GM21723 (cell line): Measurements from ENCODE around the gene TMEM40.
"Not testable (repeated sequence)": the region's sequence is repeated elsewhere in the genome, so short reads cannot be mapped to it uniquely, and the experiment has no call there.

Experiments used
- ATAC-seq: cut with Tn5 transposase; IDR thresholded peaks from one replicate; pipeline ENCODE4 v1.9.1; 2021; ENCODE audit warnings: mild to moderate bottlenecking, moderate library complexity; ENCODE audit not compliant: unreplicated experiment

TMEM40 gene

GRCh38 chr3:12719984-12720898, 38.8 kb downstream of the TMEM40 start:
- ATAC-seq = peak; percentile 88

GRCh38 chr3:12719541-12719940, 39.5 kb downstream of the TMEM40 start:
- ATAC-seq = no peak

DNA sequence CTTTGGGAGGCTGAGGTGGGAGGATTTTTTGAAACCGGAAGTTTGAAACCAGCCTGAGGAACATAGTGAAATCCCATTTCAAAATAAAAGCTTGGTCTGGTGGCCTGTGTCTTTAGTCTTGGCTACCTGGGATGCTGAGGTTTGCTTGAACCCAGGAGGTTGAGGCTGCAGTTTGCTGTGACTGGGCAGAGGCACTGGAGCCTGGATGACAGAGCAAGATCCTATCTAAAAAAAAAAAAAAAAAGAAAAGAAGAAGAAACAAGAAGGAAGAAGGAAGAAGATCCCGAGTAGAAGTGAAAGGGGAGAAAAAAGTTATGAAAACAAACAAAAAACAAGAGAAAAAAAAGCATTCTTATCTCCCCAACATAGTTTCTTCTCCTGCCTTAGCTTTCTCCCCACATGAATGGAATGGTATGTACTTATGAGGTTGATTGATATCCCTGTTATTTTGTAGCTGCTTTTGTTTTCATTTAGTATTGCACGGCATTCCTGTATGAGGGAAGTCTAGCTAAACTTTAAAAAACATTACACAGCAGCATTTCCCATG, 42.4 kb downstream of the TMEM40 start:
- no peak for ATAC-seq

DNA sequence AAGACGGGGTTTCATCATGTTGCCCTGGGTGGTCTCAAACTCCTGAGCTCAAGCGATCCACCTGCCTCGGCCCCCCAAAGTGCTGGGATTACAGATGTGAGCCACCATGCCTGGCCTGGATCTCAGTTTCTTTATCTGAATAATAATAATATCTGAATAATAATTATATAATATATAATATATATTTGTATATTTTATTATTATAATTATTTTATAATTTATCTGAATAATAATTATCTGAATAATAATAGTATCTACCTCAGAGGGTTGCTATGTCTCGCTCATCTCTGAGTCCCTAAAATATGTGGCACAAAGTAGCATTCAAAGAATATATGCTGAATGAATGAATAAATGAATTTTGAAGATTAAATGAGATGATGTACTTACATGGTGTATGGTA, 44.8 kb downstream of the TMEM40 start:
- ATAC-seq = no peak

DNA sequence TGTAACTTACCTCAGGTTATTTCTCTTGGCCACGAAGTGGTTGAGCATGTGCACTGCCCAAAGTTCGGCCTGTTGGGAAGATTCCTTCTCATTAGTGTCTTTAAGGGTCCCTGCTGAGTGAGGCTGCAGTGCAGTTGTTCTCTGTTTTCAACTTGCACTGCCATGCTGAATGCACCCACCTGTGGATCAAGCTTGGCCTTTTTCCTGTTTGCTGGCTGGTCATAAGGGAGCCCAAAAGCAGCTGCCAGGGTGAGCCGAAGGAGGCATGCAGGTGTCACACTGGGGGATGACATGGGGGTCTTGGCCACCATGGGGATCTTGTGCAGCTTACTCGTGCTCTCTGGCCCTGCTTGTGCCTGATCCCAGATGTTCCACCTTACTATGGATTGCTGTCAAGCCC, 49.0 kb downstream of the TMEM40 start:
- no peak for ATAC-seq

GRCh38 chr3:12709334-12709733, 49.7 kb downstream of the TMEM40 start:
- no peak for ATAC-seq

GRCh38 chr3:12708584-12709192, 50.4 kb downstream of the TMEM40 start:
- no peak for ATAC-seq

DNA sequence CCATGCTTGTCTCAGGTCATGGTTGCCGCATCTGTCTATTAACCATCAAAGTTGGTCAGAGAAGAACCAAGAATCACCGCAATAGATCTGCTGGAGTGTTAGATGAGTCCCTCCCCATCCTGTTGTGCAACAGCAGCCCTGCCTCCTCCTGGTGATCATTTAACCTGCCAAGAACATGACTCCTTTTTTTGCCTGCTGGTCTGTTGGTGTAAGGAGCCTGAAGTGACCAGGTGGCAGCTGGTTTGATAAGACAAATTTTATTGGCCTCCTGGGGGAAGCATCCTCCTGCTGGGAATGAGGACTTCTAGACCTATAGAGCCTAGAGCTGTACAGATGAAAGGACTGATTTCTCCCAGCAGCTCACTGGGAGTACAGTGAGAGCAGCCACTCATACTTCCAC, 51.6 kb downstream of the TMEM40 start:
- no peak for ATAC-seq

GRCh38 chr3:12706504-12707253, 52.4 kb downstream of the TMEM40 start:
- peak; percentile 94 for ATAC-seq

- no peak for ATAC-seq
These were observed 53.1 kb downstream of the TMEM40 start for GRCh38 chr3:12705981-12706380.

- ATAC-seq = no peak
These were observed 53.6 kb downstream of the TMEM40 start for GRCh38 chr3:12705374-12705926.

GRCh38 chr3:12702501-12702900, 56.6 kb downstream of the TMEM40 start:
- ATAC-seq = no peak

GRCh38 chr3:12701601-12702000, 57.5 kb downstream of the TMEM40 start:
- ATAC-seq = not testable (repeated sequence)

DNA sequence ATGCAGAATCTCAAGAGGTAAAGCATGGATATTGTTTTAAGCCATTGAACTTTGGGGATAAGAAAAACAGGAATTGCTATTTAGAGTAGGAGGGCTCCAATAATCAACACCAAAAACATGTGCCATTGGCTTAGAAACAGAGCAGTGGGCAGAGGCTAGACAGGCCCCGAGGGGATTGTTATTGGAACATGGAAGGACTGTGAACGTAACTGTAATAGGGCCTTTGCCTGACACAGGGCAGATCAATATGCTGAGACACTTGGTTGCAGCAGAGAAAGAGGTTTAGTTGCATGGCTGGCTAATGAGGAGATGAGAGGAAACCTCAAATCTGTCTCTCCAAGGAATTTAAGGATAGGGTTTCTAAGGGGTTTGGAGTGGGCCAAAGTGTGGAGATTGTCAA, 58.3 kb downstream of the TMEM40 start:
- no peak for ATAC-seq

DNA sequence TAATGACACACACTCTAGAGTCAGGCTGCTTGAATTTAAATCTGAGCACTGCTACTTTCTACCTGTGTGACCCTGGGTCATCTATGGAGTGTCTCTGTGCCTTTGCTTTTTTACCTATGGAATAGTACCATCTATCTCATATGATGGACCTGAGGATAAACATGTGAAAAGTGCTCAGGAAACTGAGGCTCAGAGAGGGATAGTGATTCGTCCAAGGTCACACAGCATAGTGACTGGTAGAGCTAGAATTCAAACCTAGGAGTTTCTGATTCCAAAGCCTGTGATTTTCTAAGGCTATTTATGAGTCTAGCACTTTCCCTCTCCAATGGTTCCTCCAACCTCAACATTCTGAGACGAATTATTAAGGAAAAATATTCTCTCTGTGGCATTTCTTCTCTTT, 63.1 kb downstream of the TMEM40 start:
- no peak for ATAC-seq

DNA sequence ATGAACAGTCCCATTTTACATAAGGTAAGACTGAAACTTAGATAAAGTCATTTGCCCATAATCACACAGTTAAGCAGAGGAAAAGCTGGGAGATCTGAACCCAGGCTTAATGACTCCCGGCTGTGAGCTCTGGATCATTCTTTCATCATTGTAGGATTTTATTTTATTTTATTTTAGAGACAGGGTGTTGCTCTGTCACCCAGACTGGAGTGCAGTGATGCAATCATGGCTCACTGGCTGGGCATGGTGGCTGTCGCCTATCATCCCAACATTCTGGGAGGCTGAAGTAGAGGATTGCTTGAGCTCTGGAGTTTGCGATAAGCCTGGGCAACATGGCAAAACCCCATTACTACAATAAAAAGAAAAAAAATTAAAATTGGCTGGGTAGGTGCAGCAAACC, 63.9 kb downstream of the TMEM40 start:
- no peak for ATAC-seq

DNA sequence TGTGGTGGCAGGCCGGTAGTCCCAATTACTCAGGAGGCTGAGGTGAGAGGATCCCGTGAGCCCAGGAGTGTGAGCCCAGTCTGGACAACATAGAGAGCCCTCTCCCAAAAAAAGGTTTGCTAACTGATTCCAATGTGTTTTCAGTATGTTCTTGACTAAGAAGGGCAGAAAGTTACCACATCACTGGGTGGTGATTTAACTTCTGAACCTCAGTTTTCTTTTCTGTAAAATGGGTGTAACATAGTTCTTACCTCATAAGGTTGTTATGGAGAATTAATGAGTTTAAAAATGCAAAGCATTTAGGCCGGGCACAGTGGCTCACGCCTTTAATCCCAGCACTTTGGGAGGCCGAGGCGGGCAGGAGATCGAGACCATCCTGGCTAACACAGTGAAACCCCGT, 66.6 kb downstream of the TMEM40 start:
- ATAC-seq = no peak

DNA sequence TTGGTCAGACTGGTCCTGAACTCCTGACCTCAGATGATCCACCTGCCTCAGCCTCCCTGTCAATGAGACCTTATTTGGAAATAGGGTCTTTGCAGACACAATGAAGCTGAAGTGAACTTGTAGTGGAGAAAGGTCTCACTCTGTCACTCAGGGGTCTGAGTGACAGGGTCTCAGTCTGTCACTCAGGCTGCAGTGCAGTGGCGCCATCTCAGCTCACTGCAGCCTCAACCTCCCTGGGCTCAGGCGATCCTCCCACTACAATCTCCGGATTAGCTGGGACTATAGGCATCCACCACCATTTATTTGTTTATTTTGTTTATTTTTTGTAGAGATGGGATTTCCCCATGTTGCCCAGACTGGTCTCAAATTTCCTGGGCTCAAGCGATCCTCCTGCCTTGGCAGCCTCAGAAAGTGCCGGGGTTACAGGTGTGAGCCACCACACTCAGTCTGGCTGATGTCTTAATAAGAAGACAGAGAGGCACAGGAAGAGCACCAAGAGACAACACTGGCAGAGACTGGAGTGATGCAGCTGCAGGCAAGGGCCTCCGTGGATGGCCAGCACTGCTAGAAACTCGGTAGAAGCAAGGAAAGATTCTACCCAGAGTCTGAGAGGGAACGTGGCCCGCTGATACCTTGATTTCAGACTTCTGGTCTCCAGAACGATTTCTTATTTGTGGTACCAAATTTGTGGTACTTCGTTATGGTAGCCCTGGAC, 68.9 kb downstream of the TMEM40 start:
- no peak for ATAC-seq

DNA sequence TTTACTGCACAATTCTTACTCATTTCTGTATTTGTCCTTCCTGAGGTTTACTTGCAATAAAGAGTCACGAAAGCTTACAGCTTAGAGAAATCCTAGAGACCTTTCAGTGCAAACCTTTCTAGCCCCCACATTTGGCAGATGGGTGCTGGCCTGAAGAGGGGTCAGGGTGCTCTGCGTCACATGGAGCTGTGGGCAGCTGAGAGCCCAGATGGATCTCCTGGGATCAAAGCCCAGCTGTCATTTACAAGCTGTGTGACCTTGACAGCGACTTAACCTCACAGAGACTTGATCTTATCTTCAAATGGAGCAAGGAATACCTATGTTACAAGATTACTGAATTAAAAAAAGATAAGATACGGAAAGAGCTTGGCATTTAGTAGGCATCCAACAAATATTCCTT, 71.1 kb downstream of the TMEM40 start:
- no peak for ATAC-seq

DNA sequence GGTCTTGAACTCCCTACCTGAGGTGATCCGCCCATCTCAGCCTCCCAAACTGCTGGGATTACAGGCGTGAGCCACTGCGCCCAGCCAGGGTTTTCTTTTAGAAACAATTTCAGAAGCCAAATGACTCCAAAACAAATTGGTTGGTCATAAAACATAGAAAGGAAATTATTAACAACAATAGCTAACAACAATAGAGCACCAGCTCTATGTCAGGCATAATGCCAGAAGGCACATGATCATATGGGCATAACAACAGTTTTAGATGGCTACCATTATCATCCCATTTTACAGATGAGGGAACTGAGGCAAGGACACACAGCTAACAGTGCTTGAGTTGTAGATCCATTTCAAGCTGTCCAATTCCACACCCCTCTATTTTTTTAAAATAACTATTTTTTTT, 73.0 kb downstream of the TMEM40 start:
- no peak for ATAC-seq
